Smooth muscle cell (in vitro differentiated cells): ENCODE measurements around the gene CAB39. TPM values are rescaled to one million over a fixed set of nuclear protein-coding genes. Genes with fewer than 3 reads are reported as not detected.

Source experiments
- DNase-seq: peaks from one replicate; lab custom pipeline; 2025; ENCODE audit not compliant: unreplicated experiment; lab: John Stamatoyannopoulos, UW
- H2AFZ ChIP-seq: fragments of 200-600 bp; sonication (generic); 2 replicates; pipeline ENCODE4 v1.6.0; 2016; ENCODE audit warnings: antibody characterized with exemption, low read depth, mild to moderate bottlenecking
- H3F3A ChIP-seq: fragments of 200-600 bp; sonication (generic); 2 replicates; pipeline ENCODE4 v1.6.0; 2017; ENCODE audit warnings: antibody characterized with exemption, low read depth
- H3K27ac ChIP-seq: fragments of 200-600 bp; sonication (generic); 2 replicates; pipeline ENCODE4 v1.5.1; 2016; ENCODE audit warnings: low read depth, mild to moderate bottlenecking
- H3K27me3 ChIP-seq: fragments of 200-600 bp; sonication (generic); 2 replicates; pipeline ENCODE4 v1.6.1; 2016; ENCODE audit warnings: low read depth, mild to moderate bottlenecking
- H3K36me3 ChIP-seq: fragments of 200-600 bp; sonication (generic); 2 replicates; pipeline ENCODE4 v1.5.1; 2016; ENCODE audit warnings: low read depth
- H3K4me1 ChIP-seq: fragments of 200-600 bp; sonication (generic); 2 replicates; pipeline ENCODE4 v1.5.1; 2016; ENCODE audit warnings: low read depth
- H3K4me2 ChIP-seq: fragments of 200-600 bp; sonication (generic); 2 replicates; pipeline ENCODE4 v1.6.0; 2016; ENCODE audit warnings: mild to moderate bottlenecking
- H3K4me3 ChIP-seq: fragments of 200-600 bp; sonication (generic); 2 replicates; pipeline ENCODE4 v1.5.1; 2016; ENCODE audit warnings: mild to moderate bottlenecking
- H3K79me2 ChIP-seq: fragments of 200-600 bp; sonication (generic); 2 replicates; pipeline ENCODE4 v1.6.0; 2016; ENCODE audit warnings: low read depth, mild to moderate bottlenecking
- H3K9ac ChIP-seq: fragments of 200-600 bp; sonication (generic); 2 replicates; pipeline ENCODE4 v1.6.0; 2016; ENCODE audit warnings: low read depth
- H3K9me3 ChIP-seq: fragments of 200-600 bp; sonication (generic); replicated peaks from 2 replicates; pipeline ENCODE4 v1.5.1; 2016; ENCODE audit warnings: low read depth
- H4K20me1 ChIP-seq: fragments of 200-600 bp; sonication (generic); 2 replicates; pipeline ENCODE4 v1.6.0; 2016; ENCODE audit warnings: low read depth
- WGBS: methylation state at CpG from one replicate; pipeline ENCODE4 v1.1.7; 2016; ENCODE audit warnings: low lambda C conversion rate; 5-methylcytosine and 5-hydroxymethylcytosine counted together
- polyA plus RNA-seq: library from polyadenylated mRNA; unstranded; fragments of >200 nt; fragmentation: Nextera tagmentation; extraction: Ambion mirVana; gene quantifications from 2 replicates; pipeline ENCODE4 v1.2.1, GENCODE V29; 2016
- total RNA-seq: library from RNA; depleted of rRNA; stranded (reverse); fragments of >200 nt; gene quantifications from 2 replicates; pipeline ENCODE4 v1.2.3, GENCODE V29; 2014
- TF ChIP-seq, protein P1 (sequence below): fragments of 200-600 bp; sonication (generic); IDR thresholded peaks from 2 replicates; pipeline ENCODE4 v1.5.1; 2017; ENCODE audit warnings: borderline replicate concordance, mild to moderate bottlenecking, antibody characterized with exemption; ENCODE audit not compliant: insufficient read depth, poor library complexity, severe bottlenecking

Gene CAB39
- total and polyA plus RNA-seq, 2 experiments from 2014 or later, result 21.7 to 62.4 TPM

DNA sequence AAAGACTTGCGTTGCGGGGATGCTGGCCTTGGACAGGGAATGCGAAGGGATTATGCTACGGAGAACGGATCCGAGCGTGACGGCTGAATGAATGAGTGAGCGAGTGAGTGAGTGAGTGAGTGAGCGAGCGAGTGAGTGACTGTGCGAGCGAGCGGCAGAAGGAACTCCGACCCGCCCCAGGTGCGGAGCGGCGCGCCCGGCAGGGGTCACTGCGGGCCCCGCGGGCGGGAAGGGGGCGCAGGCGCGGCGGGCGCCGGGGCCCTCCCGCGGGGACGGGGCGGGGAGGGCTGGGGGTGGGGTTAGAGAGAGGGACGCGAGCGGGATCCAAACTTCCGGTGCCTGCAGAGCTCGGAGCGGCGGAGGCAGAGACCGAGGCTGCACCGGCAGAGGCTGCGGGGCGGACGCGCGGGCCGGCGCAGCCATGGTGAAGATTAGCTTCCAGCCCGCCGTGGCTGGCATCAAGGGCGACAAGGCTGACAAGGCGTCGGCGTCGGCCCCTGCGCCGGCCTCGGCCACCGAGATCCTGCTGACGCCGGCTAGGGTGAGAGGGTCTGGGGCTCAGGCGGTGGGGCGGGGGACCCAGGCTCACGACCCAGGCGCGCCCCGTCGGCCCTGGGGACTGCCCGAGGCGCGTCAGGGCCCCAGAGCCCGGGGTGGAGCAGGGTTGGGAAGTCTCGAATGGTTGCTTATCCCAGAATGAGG lies 152.1 kb downstream of the CAB39 start, which contains the start of gene ITM2C:
TSS of gene ITM2C (plus strand) at position 338 of the 702 bp plus-strand sequence. CDS start at position 422, 84 bp downstream.
- Histone ChIP-seq H3K9me3 (no peaks in the 10 kb centered on the region), H3K36me3 (no peaks in the 10 kb centered on the region), H3F3A (peaks cover 4% of the 10 kb centered on the region), H4K20me1 (peaks cover 35% of the 10 kb centered on the region), H3K27ac (peak within 1 kb of the TSS; percentile 54), H3K4me3 (peak within 1 kb of the TSS; percentile 88), H2AFZ (peak within 1 kb of the TSS; percentile 93), H3K4me1 (peaks cover 40% of the 10 kb centered on the region), H3K27me3 (no peaks in the 10 kb centered on the region), H3K9ac (peak within 1 kb of the TSS; percentile 60), H3K4me2 (peak within 1 kb of the TSS; percentile 95), H3K79me2 (peaks cover 15% of the 10 kb centered on the region)
- under 1% methylated on average over 27 of the region's 76 CpGs for WGBS
- TF ChIP-seq, protein P1, sequence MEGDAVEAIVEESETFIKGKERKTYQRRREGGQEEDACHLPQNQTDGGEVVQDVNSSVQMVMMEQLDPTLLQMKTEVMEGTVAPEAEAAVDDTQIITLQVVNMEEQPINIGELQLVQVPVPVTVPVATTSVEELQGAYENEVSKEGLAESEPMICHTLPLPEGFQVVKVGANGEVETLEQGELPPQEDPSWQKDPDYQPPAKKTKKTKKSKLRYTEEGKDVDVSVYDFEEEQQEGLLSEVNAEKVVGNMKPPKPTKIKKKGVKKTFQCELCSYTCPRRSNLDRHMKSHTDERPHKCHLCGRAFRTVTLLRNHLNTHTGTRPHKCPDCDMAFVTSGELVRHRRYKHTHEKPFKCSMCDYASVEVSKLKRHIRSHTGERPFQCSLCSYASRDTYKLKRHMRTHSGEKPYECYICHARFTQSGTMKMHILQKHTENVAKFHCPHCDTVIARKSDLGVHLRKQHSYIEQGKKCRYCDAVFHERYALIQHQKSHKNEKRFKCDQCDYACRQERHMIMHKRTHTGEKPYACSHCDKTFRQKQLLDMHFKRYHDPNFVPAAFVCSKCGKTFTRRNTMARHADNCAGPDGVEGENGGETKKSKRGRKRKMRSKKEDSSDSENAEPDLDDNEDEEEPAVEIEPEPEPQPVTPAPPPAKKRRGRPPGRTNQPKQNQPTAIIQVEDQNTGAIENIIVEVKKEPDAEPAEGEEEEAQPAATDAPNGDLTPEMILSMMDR, result peak; percentile 43
- peak; percentile 64 for DNase-seq

DNA sequence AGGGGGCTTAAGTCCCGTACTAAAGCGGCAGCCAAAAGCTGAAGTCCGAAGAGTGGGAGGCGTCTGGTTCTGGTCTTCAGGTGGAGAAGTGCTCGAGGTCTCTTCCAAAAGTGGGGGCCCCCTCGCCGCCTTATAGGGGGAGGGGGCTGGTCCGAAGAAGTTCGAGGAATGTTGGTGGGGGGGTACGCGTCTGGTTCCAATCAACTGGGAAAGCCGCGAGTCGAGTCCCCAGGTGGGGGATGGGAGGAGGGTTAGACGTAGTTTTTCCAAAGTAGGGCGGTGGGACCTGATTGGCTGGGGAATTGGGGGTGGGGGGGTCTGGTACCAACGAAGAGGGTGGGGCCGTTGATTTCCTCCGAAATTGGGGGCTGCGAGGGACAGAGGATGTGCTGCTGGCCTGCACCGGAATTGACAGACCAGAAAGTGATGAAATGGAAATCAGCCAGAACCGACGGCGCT lies 152.7 kb downstream of the CAB39 start:
- H3K4me3 ChIP-seq, result peak overlapping the region; percentile 88
- peaks cover 4% of the 10 kb centered on the region for H3F3A ChIP-seq
- peak overlapping the region; percentile 60 for H3K9ac ChIP-seq
- TF ChIP-seq, protein P1, result no peak
- H3K4me2 ChIP-seq, result peak overlapping the region; percentile 95
- H3K27me3 ChIP-seq, result no peaks in the 10 kb centered on the region
- peak overlapping the region; percentile 93 for H2AFZ ChIP-seq
- H3K27ac ChIP-seq, result peak overlapping the region; percentile 31
- no peaks in the 10 kb centered on the region for H3K36me3 ChIP-seq
- peaks cover 46% of the 10 kb centered on the region for H3K4me1 ChIP-seq
- H4K20me1 ChIP-seq, result peaks cover 41% of the 10 kb centered on the region
- no peak for DNase-seq
- H3K79me2 ChIP-seq, result peaks cover 21% of the 10 kb centered on the region
- H3K9me3 ChIP-seq, result no peaks in the 10 kb centered on the region
- 0% methylated on average over 21 of the region's 24 CpGs for WGBS

DNA sequence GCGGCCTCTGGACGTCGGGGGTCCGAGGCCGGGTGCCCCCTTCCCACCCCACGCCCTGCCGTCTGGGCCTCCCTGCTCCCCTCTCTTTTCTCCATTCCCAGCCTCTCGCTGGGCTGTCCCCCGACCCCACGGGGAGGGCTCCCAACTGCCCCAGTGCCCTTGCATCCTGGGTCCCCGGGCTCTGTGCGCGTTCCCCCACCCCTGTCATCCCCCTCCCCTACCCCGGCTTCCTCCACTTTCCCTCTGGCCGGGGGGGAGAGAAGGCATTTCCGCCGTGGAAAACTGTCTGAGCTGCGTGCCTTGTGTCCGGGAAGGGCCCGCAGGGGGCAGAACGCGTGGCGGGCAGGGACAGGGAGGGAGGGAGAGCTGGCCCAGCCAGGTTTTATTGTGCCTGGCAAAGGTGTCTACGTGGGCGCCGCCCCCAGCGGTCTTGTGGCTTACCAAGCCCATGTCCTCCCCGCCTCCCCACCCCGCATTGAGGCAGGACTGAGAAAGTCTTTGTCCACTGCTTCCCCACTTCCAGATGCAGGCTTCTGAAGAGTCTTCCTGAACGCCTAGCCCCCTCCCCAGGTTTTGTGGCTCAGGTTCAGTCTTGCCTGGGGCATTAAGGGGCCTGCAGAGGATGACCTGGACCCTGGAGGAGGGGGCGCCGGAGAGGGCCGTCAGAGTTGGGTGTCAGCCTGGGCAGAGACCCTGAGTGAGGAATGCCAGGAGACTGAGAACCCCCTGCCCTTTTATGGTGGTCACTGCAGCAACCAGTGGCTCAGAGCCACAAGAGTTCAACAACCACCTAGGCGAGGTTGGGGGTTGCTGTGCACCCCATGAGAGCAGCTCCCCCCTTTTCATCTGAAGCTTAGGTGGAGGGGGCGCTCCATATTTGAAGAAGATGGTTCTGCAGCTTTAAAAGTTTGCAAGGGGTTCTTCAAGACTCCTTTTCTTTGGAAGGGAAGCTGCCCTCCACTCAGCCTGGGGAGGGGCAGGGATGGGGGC lies 153.4 kb downstream of the CAB39 start:
- peaks cover 25% of the 10 kb centered on the region for H3K79me2 ChIP-seq
- TF ChIP-seq, protein P1, result peak; percentile 7
- H3K9ac ChIP-seq, result peak overlapping the region; percentile 60
- peaks cover 4% of the 10 kb centered on the region for H3F3A ChIP-seq
- no peaks in the 10 kb centered on the region for H3K27me3 ChIP-seq
- H3K4me1 ChIP-seq, result peaks cover 53% of the 10 kb centered on the region
- peak overlapping the region; percentile 54 for H3K27ac ChIP-seq
- peak overlapping the region; percentile 88 for H3K4me3 ChIP-seq
- no peaks in the 10 kb centered on the region for H3K36me3 ChIP-seq
- peak overlapping the region; percentile 13 for H2AFZ ChIP-seq
- peak overlapping the region; percentile 95 for H3K4me2 ChIP-seq
- H4K20me1 ChIP-seq, result peaks cover 48% of the 10 kb centered on the region
- H3K9me3 ChIP-seq, result no peaks in the 10 kb centered on the region
- WGBS, result 11% methylated on average over 24 of the region's 35 CpGs
- DNase-seq, result no peak
